Activated CD8-positive, alpha-beta T cell treated with anti-CD3 and anti-CD28 coated beads, Interleukin-2, amount 10 ng/mL, durations not matched to agents 7 days and 5 days (primary cell): Measurements from ENCODE around the gene TXLNB. TPM values are rescaled to one million over a fixed set of nuclear protein-coding genes. Genes with fewer than 3 reads are reported as not detected.

Source experiments
- ATAC-seq: fragments of 150-1000 bp; cut with Tn5 transposase; one replicate; pipeline ENCODE4 v1.10.0; 2021; ENCODE audit warnings: moderate library complexity
- CTCF ChIA-PET: fragments of 350-600 bp; sonication (Branson Sonifier 250); formaldehyde crosslinking; loops from one replicate; lab custom pipeline; 2021; ENCODE audit warnings: antibody characterized with exemption; lab: Charles Lee
- POLR2A ChIA-PET: fragments of 350-600 bp; sonication (Branson Sonifier 250); formaldehyde crosslinking; loops from one replicate; lab custom pipeline; 2021; ENCODE audit warnings: antibody characterized with exemption; lab: Charles Lee
- DNase-seq: peaks from one replicate; pipeline ENCODE4 v3.0.0-alpha.2; 2020
- H3K27ac Mint-ChIP-seq: one replicate; pipeline ENCODE4 v1.8.0; 2021; ENCODE audit warnings: mild to moderate bottlenecking, mixed read lengths
- H3K27me3 Mint-ChIP-seq: one replicate; pipeline ENCODE4 v1.8.0; 2021; ENCODE audit warnings: low read depth, mixed read lengths
- H3K36me3 Mint-ChIP-seq: one replicate; pipeline ENCODE4 v1.8.0; 2021; ENCODE audit warnings: low read depth, mixed read lengths
- H3K4me1 Mint-ChIP-seq: one replicate; pipeline ENCODE4 v1.8.0; 2021; ENCODE audit warnings: low read depth, mixed read lengths
- H3K4me3 Mint-ChIP-seq: one replicate; pipeline ENCODE4 v1.8.0; 2021; ENCODE audit warnings: mild to moderate bottlenecking, mixed read lengths
- H3K9me3 Mint-ChIP-seq: one replicate; pipeline ENCODE4 v1.8.0; 2022; ENCODE audit warnings: mixed read lengths; ENCODE audit not compliant: insufficient read depth
- total RNA-seq, 2 experiments: library from RNA; stranded (reverse); gene quantifications; one replicate each; pipeline ENCODE4 v1.2.3, GENCODE V29; 2021

TXLNB gene
- total RNA-seq, 2 experiments from 2014 or later = 0.37 to 0.65 TPM

DNA sequence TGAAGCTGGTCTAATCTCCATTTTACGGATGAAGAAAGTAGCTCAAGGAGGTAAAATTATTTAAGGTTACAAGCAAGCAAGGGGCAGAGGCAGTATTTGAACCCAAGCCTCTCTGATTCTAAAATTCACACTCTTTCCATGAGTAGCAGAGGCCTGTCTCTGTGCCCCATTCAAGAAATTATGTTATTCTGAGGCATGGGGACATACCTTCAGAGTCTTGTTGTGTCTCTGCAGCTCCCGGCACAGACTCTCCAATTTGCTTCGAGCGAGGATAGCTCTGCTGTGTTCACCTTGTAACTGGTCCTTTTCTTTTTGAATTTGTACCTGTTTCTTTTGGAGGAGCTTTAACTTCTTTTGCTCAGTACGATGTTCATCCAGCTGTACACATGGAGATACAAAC lies 21.5 kb downstream of the TXLNB start:
- H3K36me3 Mint-ChIP-seq = no peaks in the 10 kb centered on the region
- no peaks in the 10 kb centered on the region for H3K4me1 Mint-ChIP-seq
- no peaks in the 10 kb centered on the region for H3K9me3 Mint-ChIP-seq
- CTCF ChIA-PET = interaction anchor here (0.9 to 1.9 kb wide), 8 partner anchors 10 to 99 kb away, joined by 3 to 5 read pairs (median 3); partner anchors contain the start of gene TXLNB
- ATAC-seq (no peak), DNase-seq (no peak)
- H3K4me3 Mint-ChIP-seq = no peak overlapping the region
- H3K27me3 Mint-ChIP-seq = no peaks in the 10 kb centered on the region
- POLR2A ChIA-PET = interaction anchor here (0.9 kb wide), 1 partner anchor 21 kb away, joined by 3 read pairs; the partner anchor contains the start of gene TXLNB
- H3K27ac Mint-ChIP-seq = no peak overlapping the region

DNA sequence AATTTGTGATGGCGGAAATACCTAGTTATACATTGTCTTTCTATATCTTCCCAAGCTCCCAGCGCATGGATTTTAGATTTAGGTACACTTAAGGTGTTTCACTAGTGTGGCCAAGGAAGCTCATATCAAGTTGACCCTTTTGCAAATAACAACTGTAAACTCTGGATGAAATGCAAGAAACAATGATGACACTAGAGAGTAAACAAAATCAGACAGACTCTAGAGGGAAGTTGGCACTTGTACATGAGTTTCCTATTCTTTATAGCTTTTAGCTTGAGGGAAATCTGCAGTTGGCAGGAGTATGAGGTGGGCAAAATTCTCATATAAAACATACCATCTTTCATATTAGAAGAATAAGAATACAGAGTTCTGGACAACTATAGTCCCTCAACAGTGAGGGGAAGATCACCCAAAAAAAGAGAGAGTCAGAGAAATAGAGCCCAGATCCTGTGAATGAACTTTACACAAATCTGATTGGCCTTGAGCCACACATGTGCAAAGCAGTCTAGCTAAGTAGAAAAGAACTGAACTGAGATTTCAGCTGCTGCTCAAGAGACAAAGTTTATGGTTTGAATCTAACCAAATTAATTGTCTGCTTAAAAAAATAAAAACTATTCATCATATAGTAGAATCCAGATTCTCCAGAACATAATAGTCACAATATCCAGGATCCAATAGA lies 26.1 kb downstream of the TXLNB start:
- no peaks in the 10 kb centered on the region for H3K36me3 Mint-ChIP-seq
- peaks cover 13% of the 10 kb centered on the region for H3K4me1 Mint-ChIP-seq
- no peak overlapping the region for H3K27ac Mint-ChIP-seq
- H3K9me3 Mint-ChIP-seq = no peaks in the 10 kb centered on the region
- ATAC-seq (no peak), DNase-seq (no peak)
- CTCF ChIA-PET = interaction anchor here (1.2 kb wide), 1 partner anchor 46 kb away, joined by 5 read pairs; no protein-coding TSS in a partner anchor
- H3K27me3 Mint-ChIP-seq = no peaks in the 10 kb centered on the region
- H3K4me3 Mint-ChIP-seq = no peak overlapping the region
- POLR2A ChIA-PET = no interaction called here

DNA sequence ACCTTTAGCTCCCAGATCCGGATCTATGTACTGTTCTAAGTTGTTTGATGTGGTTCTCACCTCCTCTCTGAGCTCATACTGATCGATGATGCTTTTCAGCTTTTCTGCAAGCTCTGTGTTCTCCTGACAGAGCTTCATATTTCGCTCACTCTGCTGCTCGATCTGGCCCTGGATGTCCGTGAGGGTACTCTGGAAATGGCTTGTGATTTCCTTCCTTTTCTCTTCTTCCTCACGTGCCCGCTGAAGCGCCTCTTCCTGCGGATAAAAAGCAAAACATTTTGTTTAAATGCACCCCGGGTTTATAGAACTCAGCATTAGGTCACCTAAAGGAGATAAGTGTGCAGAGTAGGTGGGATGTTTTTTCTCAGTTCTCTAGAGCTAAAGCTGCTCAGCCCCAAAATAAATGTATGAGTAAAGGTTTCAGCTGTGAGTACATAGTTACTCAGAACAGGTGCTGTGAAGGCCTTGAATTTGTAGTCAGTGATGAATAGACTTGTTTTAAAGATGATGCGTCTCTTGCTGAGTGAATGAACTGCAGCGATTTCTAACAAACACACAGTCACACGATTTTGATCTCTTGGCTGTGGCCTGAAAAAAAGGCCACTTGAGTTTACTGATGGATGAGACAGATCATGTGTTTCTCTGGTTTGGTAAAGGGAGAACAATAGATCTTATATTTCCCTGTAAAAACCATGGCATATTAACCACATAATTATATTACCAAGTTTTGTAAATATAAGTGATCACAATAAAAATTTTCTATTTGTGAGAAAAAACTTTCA lies 29.1 kb downstream of the TXLNB start:
- Mint-ChIP-seq H3K36me3 (no peaks in the 10 kb centered on the region), H3K4me1 (peaks cover 13% of the 10 kb centered on the region), H3K9me3 (no peaks in the 10 kb centered on the region), H3K27me3 (no peaks in the 10 kb centered on the region), H3K4me3 (peak overlapping the region; percentile 47), H3K27ac (peak overlapping the region; percentile 8)
- DNase-seq (no peak), ATAC-seq (peak; percentile 92)
- POLR2A ChIA-PET = interaction anchor here (0.6 to 1.3 kb wide), 3 partner anchors 29 to 447 kb away, joined by 3 to 4 read pairs (median 4); partner anchors contain the start of gene TXLNB
- CTCF ChIA-PET = interaction anchor here (1.0 to 2.9 kb wide), 10 partner anchors 10 to 107 kb away, joined by 3 to 13 read pairs (median 6); partner anchors contain the start of gene TXLNB

DNA sequence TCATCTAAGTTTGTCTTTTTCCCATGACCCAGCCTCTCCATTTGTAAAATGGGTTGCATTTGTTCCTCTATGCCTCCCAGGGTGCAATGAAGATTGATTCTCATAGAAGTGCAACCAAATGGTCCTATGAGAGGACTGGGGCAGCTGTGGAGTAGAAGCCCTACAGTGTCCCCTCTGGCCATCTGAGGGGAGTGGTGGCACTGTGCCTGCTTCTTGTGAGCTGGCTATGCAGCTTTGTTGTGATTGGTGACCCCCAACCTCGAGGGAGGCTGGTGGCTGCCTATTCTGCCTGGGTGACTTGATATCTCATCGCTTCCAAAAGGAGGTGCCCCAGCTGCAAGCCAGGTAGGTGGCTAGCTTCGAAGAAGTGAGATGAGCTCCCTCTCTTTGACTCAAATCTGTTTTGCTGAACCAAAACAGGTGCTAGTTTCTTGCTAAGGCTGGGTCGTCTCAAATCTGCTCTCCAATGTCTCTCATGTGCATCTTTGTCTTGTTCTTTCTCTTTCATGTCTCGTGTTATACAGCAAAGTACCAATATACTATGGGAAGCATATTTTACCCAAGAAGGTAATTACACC lies 33.9 kb downstream of the TXLNB start:
- ATAC-seq (no peak), DNase-seq (peak; percentile 9)
- no peaks in the 10 kb centered on the region for H3K36me3 Mint-ChIP-seq
- H3K27me3 Mint-ChIP-seq = no peaks in the 10 kb centered on the region
- ChIA-PET POLR2A (no interaction called here), CTCF (interaction anchor here (0.7 to 2.2 kb wide), 13 partner anchors 8 to 134 kb away, joined by 3 to 7 read pairs (median 4); partner anchors contain the start of gene TXLNB)
- no peaks in the 10 kb centered on the region for H3K9me3 Mint-ChIP-seq
- peaks cover 10% of the 10 kb centered on the region for H3K4me1 Mint-ChIP-seq
- H3K27ac Mint-ChIP-seq = no peak overlapping the region
- no peak overlapping the region for H3K4me3 Mint-ChIP-seq

DNA sequence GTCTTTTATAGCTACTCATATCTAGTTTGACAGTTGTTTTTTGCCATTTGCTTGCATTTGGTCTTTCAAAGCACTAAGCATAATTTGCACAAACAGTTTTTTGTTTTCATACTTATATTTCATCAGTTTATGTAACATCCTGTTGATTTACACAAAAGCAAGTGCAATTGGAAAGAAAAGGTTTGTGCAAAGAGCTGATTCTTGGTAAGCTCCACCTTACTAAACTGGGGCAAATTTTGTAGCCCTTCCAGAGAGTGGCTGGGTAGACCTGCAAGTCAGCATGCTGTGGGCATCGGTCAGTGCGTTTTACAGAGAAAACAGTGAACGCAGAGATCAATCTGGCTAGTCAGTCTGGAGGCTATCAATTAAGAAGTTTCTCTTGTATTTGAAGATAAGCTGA lies 34.5 kb downstream of the TXLNB start:
- Mint-ChIP-seq H3K27me3 (no peaks in the 10 kb centered on the region), H3K4me3 (no peak overlapping the region), H3K36me3 (no peaks in the 10 kb centered on the region), H3K9me3 (no peaks in the 10 kb centered on the region), H3K27ac (no peak overlapping the region), H3K4me1 (peaks cover 4% of the 10 kb centered on the region)
- CTCF ChIA-PET = interaction anchor here (0.7 to 2.2 kb wide), 13 partner anchors 8 to 133 kb away, joined by 3 to 7 read pairs (median 4); partner anchors contain the start of gene TXLNB
- DNase-seq (peak; percentile 16), ATAC-seq (no peak)
- POLR2A ChIA-PET = interaction anchor here (1.0 kb wide), 1 partner anchor 35 kb away, joined by 3 read pairs; no protein-coding TSS in a partner anchor

DNA sequence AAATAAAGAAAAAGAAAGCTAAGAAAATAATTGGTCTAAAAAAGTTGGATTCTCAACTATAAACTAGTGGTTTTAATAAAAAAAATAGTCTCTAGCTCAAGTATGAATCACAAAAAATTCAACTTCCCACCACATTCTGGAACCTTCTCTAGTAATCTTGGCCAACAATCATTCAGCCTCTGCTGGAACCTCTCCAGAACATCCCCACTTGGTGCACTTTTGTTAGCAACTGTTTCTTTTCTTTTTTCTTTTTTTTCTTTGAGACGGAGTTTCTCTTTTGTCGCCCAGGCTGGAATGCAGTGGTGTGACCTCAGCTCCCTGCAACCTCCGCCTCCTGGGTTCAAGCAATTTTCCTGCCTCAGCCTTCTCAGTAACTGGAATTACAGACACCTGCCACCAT lies 35.7 kb downstream of the TXLNB start:
- Mint-ChIP-seq H3K36me3 (no peaks in the 10 kb centered on the region), H3K4me1 (peaks cover 9% of the 10 kb centered on the region), H3K27ac (no peak overlapping the region), H3K27me3 (no peaks in the 10 kb centered on the region), H3K9me3 (no peaks in the 10 kb centered on the region), H3K4me3 (no peak overlapping the region)
- DNase-seq (no peak), ATAC-seq (no peak)
- ChIA-PET POLR2A (interaction anchor here (0.7 kb wide), 1 partner anchor 152 kb away, joined by 4 read pairs; no protein-coding TSS in a partner anchor), CTCF (interaction anchor here (0.7 to 2.2 kb wide), 4 partner anchors 36 to 108 kb away, joined by 3 to 7 read pairs (median 3); partner anchors contain the start of gene TXLNB)

DNA sequence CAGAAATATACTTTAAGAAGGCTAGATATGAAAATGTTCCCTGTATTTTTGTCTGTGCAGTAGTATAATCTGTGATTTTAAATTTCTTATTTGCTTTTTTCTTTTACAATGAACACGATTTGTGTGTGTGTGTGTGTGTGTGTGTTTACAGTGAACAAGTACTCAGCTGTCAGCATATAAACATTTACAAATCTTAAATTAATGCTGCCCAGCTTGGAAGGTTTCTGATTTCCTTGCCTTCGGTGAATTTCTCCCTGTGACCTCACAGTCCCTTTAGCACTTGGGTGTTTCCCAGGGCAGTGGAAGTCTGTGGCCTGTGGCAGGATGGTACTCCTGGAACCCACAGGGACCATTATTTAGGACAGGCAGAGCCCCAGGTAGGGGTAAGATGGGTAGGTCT lies 37.6 kb downstream of the TXLNB start:
- Mint-ChIP-seq H3K4me1 (peaks cover 25% of the 10 kb centered on the region), H3K9me3 (no peaks in the 10 kb centered on the region), H3K4me3 (no peak overlapping the region), H3K27ac (no peak overlapping the region), H3K27me3 (no peaks in the 10 kb centered on the region), H3K36me3 (no peaks in the 10 kb centered on the region)
- DNase-seq (no peak), ATAC-seq (no peak)
- ChIA-PET POLR2A (interaction anchor here (0.6 kb wide), 1 partner anchor 18 kb away, joined by 3 read pairs; no protein-coding TSS in a partner anchor), CTCF (interaction anchor here (1.3 kb wide), 1 partner anchor 35 kb away, joined by 5 read pairs; no protein-coding TSS in a partner anchor)

DNA sequence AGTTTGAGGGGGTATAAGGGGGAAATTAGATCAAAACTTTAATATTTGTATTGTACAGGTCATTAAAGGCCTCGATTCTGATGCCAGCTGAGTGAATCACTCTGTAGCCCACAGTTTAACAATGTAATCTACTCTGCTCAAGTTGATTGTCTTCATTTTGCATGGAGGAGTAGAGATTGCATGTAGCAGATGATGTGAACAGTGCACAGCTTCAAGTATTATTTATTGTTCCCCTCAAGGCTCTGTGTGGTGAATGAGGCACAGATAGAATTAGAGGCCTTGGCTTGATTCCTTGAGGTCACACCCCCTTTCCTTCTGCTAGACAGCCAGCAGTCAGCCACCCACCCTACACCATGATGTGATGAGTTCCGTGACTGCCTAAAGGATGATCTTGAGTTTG lies 38.1 kb downstream of the TXLNB start:
- CTCF ChIA-PET = interaction anchor here (1.3 kb wide), 1 partner anchor 34 kb away, joined by 5 read pairs; no protein-coding TSS in a partner anchor
- Mint-ChIP-seq H3K4me3 (no peak overlapping the region), H3K9me3 (no peaks in the 10 kb centered on the region), H3K4me1 (peaks cover 26% of the 10 kb centered on the region), H3K27ac (no peak overlapping the region), H3K36me3 (no peaks in the 10 kb centered on the region), H3K27me3 (no peaks in the 10 kb centered on the region)
- DNase-seq (peak; percentile 11), ATAC-seq (no peak)
- POLR2A ChIA-PET = no interaction called here

DNA sequence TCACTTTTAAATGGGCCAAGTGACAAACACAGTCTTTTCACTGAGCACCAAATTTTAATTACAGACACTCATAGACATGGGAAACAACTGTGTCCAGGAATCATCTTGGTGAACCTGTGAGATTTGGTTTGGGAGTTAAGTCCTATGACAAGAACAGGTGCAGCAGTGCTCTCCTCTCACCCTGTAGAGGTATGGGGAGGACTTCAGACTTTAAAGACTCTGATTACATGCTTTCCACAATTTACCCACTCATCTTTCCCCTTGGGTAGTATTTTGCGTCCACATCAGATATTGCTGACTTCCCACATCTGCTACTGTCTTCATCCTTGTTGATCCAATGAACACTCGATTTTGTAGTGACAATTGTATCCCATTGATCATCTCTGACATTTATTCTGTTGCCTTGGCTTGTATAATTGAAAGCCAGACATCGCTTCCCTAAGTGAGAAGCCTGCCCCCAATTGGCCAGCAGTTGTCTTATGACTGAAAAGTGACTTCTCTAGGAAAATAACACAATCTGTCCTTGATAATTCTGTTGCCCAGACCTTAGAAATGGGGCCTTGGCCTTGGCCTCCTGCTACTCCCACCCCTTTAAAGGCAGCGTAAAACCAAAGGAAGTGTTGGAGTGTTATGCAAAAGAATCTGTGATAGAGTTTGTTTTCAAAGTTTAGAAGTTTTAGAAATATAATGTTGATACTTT lies 40.0 kb downstream of the TXLNB start:
- ChIA-PET POLR2A (no interaction called here), CTCF (interaction anchor here (0.7 to 1.4 kb wide), 4 partner anchors 11 to 134 kb away, joined by 3 to 5 read pairs (median 4); no protein-coding TSS in a partner anchor)
- no peaks in the 10 kb centered on the region for H3K9me3 Mint-ChIP-seq
- DNase-seq (peak; percentile 18), ATAC-seq (no peak)
- peak overlapping the region; percentile 66 for H3K27ac Mint-ChIP-seq
- H3K27me3 Mint-ChIP-seq = no peaks in the 10 kb centered on the region
- no peak overlapping the region for H3K4me3 Mint-ChIP-seq
- H3K36me3 Mint-ChIP-seq = no peaks in the 10 kb centered on the region
- H3K4me1 Mint-ChIP-seq = peaks cover 30% of the 10 kb centered on the region

DNA sequence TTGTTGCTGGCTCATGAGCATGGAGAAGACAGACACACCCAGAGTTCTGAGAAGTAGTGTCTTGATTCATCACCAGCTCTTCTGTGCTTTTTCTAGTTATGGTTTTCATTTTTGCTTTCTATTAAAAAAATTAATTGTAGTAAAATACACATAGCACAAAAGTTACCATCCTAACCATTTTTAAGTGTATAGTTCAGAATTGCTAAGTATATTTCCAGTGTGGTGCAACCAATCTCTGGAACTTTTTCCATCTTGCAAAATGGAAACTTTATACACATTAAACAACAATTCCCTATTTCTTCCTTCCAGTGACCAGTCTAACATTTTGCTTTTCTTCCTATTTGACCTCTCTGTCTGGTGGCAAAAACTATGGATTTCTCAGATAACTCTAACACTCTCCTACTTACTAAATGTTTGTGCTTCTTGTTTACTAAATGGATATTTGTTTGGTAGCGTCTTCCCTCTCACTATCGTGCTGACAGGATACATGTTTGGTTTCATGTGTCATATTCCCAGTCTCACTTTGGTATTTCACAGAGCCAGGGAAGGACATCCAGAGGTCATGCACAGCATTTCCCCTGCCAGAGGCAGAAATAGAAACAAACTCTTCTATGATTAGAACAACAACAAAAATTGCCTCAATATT lies 40.6 kb downstream of the TXLNB start:
- H3K27ac Mint-ChIP-seq = peak overlapping the region; percentile 85
- peaks cover 30% of the 10 kb centered on the region for H3K4me1 Mint-ChIP-seq
- no peaks in the 10 kb centered on the region for H3K9me3 Mint-ChIP-seq
- ChIA-PET CTCF (interaction anchor here (0.7 to 2.4 kb wide), 19 partner anchors 8 to 126 kb away, joined by 3 to 25 read pairs (median 5); partner anchors contain the start of gene TXLNB), POLR2A (interaction anchor here (1.1 to 1.2 kb wide), 2 partner anchors 39 to 123 kb away, joined by 3 read pairs; partner anchors contain the start of gene CITED2)
- no peak overlapping the region for H3K4me3 Mint-ChIP-seq
- no peaks in the 10 kb centered on the region for H3K27me3 Mint-ChIP-seq
- no peaks in the 10 kb centered on the region for H3K36me3 Mint-ChIP-seq
- ATAC-seq (peak; percentile 35), DNase-seq (peak; percentile 17)
